ENCODE results near the gene CYSLTR1. TPM values are rescaled to one million over a fixed set of nuclear protein-coding genes. Genes with fewer than 3 reads are reported as not detected.

CYSLTR1 gene
- total RNA-seq, 1 experiment from 2014 or later = 2.1 TPM

DNA sequence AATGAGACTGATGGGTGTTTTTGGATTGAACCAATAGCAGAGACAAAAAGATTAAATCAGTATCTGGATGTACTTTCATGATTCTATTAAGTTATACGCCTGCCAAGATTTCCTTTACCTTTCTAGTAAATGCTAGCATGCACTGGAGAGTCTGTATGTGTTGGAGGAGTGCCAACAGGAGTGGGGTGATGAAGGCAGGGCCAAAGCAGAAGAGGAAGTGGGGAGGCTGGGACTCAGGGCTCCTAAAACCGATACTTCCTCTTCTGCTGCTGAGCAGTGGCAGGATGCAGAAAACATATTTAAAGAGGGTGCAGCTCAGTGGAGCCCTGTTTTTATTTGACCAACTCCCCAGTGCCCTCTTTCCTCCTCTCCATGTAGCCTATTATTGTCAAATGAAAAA is 5.6 kb downstream of the CYSLTR1 start:
- H3K27ac ChIP-seq (ENCODE audit: low read depth, low read length, poor library complexity, severe bottlenecking) = no peak overlapping the region
- ChIA-PET POLR2A (ENCODE audit: low non-redundant PET) (no interaction called here), CTCF (no interaction called here)
- BruUV-seq (replicated peaks) = no TSS peak
- no peak overlapping the region for H3K4me3 ChIP-seq (ENCODE audit: low read depth, low read length, poor library complexity, severe bottlenecking)
- TF ChIP-seq CTCF (conservative IDR thresholded peaks at IDR 0.05; ENCODE audit: low read depth, low read length) = no peak
- TF ChIP-seq EZH2 (IDR thresholded peaks at IDR 0.05; ENCODE audit: borderline replicate concordance, low read depth, low read length, poor library complexity, severe bottlenecking) = no peak
- no peaks in the 10 kb centered on the region for H3K27me3 ChIP-seq (replicated peaks; ENCODE audit: insufficient read depth, low read depth, low read length, poor library complexity)
- H3K9me3 ChIP-seq (ENCODE audit: low read depth, low read length, poor library complexity, severe bottlenecking) = no peaks in the 10 kb centered on the region
- no peaks in the 10 kb centered on the region for H3K36me3 ChIP-seq (ENCODE audit: insufficient read depth, low read length, poor library complexity, severe bottlenecking)
- DNase-seq (ENCODE audit: low spot score) = no peak
- intact Hi-C loops (cut with micrococcal nuclease; ENCODE audit: unreplicated experiment) = no loop called here
- no peaks in the 10 kb centered on the region for H3K4me1 ChIP-seq (ENCODE audit: insufficient read depth, low read length, poor library complexity, severe bottlenecking)

DNA sequence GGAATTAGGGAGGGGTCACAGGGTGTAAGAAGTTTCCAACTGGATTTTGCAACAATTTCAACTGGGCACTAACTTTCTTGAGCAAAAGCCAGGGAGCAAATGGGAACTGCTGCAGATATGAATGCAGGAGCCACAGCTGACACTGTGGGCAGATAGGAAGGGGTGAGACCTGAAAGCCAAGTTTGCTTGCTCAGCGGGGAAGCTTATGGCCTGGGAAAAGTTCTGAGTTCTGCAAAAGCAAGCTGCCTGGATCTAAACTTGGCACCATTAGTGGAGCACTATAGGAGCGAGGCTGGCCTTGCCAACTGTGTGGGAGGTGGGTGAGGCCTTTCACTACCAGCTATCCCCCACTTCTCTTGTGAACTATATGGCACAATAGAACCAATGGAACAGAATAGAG is 11.1 kb downstream of the CYSLTR1 start:
- BruUV-seq (replicated peaks) = no TSS peak
- no peaks in the 10 kb centered on the region for H3K27me3 ChIP-seq (replicated peaks; ENCODE audit: insufficient read depth, low read depth, low read length, poor library complexity)
- no peak overlapping the region for H3K27ac ChIP-seq (ENCODE audit: low read depth, low read length, poor library complexity, severe bottlenecking)
- H3K4me1 ChIP-seq (ENCODE audit: insufficient read depth, low read length, poor library complexity, severe bottlenecking) = no peaks in the 10 kb centered on the region
- TF ChIP-seq CTCF (conservative IDR thresholded peaks at IDR 0.05; ENCODE audit: low read depth, low read length) = no peak
- no peaks in the 10 kb centered on the region for H3K36me3 ChIP-seq (ENCODE audit: insufficient read depth, low read length, poor library complexity, severe bottlenecking)
- ChIA-PET POLR2A (ENCODE audit: low non-redundant PET) (no interaction called here), CTCF (no interaction called here)
- DNase-seq (ENCODE audit: low spot score) = no peak
- H3K9me3 ChIP-seq (ENCODE audit: low read depth, low read length, poor library complexity, severe bottlenecking) = no peaks in the 10 kb centered on the region
- intact Hi-C loops (cut with micrococcal nuclease; ENCODE audit: unreplicated experiment) = no loop called here
- H3K4me3 ChIP-seq (ENCODE audit: low read depth, low read length, poor library complexity, severe bottlenecking) = no peak overlapping the region

GRCh38 chrX:78315745-78316144 is 11.7 kb downstream of the CYSLTR1 start:
- DNase-seq (ENCODE audit: low spot score) = no peak
- Histone ChIP-seq H3K4me3 (ENCODE audit: low read depth, low read length, poor library complexity, severe bottlenecking) (no peak overlapping the region), H3K27ac (ENCODE audit: low read depth, low read length, poor library complexity, severe bottlenecking) (no peak overlapping the region), H3K36me3 (ENCODE audit: insufficient read depth, low read length, poor library complexity, severe bottlenecking) (no peaks in the 10 kb centered on the region), H3K4me1 (ENCODE audit: insufficient read depth, low read length, poor library complexity, severe bottlenecking) (no peaks in the 10 kb centered on the region), H3K27me3 (replicated peaks; ENCODE audit: insufficient read depth, low read depth, low read length, poor library complexity) (no peaks in the 10 kb centered on the region), H3K9me3 (ENCODE audit: low read depth, low read length, poor library complexity, severe bottlenecking) (no peaks in the 10 kb centered on the region)
- CTCF ChIA-PET = no interaction called here
- TF ChIP-seq EZH2 (IDR thresholded peaks at IDR 0.05; ENCODE audit: borderline replicate concordance, low read depth, low read length, poor library complexity, severe bottlenecking) (no peak), CTCF (conservative IDR thresholded peaks at IDR 0.05; ENCODE audit: low read depth, low read length) (no peak)
- POLR2A ChIA-PET (ENCODE audit: low non-redundant PET) = no interaction called here
- no TSS peak for BruUV-seq (replicated peaks)
- intact Hi-C loops (cut with micrococcal nuclease; ENCODE audit: unreplicated experiment) = no loop called here
